GM21423 (cell line): ENCODE data around the gene TBC1D16.

Experiments used
- ATAC-seq: cut with Tn5 transposase; IDR thresholded peaks from one replicate; pipeline ENCODE4 v1.9.1; 2021; ENCODE audit warnings: mild to moderate bottlenecking, moderate library complexity; ENCODE audit not compliant: unreplicated experiment

Gene TBC1D16

DNA sequence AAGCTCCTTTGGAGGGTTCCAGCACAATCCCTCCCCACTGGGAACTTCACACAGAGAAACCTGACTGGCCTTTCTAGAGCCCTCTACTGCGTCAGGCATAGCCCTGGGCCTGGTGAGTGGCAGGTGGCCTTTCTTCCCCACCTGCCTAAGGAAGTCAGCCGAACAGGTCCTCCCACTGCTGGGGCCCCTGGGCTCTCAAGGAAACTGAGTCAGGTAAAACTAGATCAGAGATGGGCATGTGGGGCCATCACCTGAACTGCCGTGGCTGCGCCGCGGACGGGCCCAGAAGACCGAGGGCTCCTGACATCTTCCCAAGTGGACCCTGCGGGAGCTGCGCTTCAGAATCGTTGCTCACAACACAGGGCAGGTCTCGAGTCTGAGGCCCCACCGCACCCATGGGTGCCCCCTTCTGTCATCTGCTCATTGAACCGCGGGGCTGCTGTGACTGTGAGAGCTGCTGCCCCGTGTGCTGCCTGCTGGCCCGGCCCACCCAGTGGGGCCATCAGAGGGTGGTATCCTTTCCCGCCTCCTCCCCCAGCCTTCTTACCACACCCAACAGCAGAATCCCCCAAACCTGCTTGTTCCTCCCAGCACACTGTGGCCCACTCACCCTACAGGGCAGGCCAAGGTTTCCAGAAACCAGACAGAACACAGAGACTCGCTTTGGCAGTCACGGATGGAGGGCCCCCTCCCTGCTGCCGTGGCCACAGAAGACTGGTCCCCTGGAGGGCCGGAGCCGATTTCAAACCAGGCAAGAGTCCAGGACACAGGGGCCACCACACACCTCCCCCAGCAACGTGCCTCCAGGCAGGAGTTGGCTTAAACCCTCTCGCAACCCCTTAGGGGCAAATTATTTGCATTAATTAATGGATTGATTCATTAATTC is 81.1 kb downstream of the TBC1D16 start:
- ATAC-seq = no peak

DNA sequence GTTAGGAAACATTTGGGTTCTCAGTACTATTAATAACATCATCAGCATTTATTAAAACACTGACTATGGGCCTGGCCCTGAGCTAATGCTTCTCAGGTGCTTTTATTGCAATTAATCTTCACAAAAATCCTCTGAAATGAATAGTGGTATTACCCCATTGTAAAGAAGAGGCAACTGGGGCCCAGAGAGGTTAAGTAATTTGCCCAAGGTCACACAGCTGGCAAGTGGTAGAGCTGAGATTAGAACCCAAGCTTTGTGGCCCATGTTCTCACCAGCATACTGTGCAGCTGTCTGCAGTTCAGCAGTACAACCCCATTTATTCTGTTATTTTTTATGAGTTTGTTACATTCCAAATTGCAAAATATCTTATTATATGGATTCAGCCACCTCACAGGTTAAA is 82.3 kb downstream of the TBC1D16 start:
- no peak for ATAC-seq

GRCh38 chr17:79952901-79953300 is 82.8 kb downstream of the TBC1D16 start:
- no peak for ATAC-seq

DNA sequence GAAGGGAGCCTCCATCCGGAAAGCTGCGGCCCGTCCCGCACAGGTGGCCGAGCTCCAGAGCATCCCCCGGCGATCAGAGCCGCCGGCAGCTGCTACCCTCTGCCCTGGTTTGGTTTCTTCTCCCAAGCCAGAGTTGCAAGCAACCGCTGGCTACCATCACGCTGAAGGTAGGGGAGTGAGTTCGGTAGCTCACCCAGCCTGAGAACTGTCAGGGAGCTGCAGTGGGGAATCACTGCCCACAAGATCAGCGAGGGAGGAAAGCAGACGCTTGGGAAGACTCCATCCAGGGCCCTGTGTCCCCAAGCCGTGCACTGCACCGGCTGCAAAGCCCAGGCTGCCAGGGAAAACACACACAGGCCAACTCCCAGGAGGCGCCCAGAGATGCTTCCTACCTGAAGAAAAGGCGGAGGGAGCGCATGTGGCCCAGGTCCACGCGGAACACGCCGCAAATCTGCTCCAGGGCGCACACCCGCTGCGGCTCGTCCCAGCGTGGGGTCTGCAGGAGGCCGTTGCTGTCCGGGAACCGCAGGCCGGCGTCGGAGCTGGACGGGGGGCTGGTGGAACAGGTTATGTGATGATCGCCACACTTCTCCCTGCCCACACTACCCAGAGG is 83.3 kb downstream of the TBC1D16 start:
- no peak for ATAC-seq

GRCh38 chr17:79951361-79952264 is 84.1 kb downstream of the TBC1D16 start:
- ATAC-seq = no peak

DNA sequence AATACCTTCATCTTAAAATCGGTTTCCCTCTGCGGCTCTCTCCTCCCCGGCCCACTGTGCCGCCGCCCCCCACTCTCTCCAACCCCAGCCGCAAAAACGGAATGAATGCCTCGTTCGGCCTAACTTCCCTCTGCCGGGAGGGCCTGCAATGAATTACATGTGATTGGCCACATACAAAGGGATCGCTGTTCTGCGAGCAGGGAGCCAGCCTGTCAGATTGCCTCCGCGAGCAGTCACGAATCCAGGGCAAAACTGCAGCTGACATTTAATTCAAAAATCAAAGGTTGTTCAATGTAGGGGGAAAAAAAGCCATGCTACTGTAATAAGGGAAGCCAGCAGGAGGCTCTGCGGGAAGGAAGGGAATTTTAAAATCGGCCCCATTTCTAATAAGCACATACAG is 84.9 kb downstream of the TBC1D16 start:
- ATAC-seq = no peak

GRCh38 chr17:79950306-79950705 is 85.4 kb downstream of the TBC1D16 start:
- ATAC-seq = no peak

DNA sequence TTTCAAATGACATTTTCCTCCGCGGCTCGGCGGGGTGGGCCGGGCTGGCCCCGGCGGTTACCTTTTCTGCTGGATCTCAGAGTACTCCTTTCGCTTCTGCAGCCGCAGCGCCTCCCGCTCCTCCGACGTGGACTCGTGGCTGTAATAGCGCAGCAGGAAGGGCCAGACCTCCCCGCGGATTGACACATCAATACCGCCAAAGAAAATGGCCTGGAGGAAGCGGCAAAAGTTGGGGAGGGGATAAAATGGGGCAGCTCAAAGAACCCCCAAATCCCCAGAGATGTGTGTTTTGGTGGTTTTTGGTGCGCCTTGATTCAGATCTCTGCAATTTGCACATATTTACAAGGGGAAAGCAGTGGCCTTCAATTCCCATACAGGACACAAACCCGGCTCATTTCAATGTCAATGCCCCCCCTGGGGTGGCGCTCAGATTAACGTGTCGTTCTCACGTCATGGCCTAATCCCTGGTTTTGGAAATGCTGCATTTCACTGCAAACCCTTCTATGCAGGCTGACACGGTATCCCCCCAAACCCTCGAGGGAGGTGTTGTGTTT is 85.9 kb downstream of the TBC1D16 start:
- ATAC-seq = no peak

DNA sequence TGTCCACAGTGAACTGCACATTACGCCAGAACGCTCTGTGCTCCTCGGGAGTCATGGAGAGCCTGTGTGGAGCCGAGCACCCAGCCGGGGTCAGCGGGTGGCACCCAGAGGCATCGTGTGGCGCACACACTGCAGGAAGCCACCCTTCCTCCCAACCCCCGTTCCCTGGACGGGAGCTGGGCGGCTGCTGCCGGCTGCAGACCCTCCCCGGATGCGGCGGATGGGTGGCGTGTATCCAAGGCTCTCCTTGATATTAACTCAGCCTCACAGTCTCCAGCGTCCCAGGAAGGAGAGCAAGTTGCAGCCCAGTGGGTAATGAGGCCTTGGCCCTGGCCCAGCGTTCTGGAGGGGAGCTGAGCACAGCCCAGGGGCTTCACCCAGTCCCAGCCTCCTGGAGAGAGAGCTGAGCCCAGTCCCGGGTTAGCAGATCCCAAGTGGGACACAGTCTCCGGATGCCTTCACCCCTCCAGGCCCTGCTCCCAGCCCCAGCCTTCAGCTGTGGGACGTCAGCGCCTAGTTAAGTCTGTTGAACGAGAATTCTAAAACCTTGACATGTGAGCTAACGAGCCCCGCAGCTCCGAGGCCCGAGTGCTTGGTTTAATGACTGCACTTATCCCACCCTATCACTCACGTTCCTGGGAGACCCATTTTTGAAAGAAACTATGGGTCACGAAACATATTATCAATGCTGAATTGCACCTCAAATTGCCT is 86.6 kb downstream of the TBC1D16 start:
- no peak for ATAC-seq

- no peak for ATAC-seq
These were observed 87.2 kb downstream of the TBC1D16 start for GRCh38 chr17:79948406-79948944.

GRCh38 chr17:79947351-79948031 is 88.2 kb downstream of the TBC1D16 start:
- ATAC-seq = no peak

GRCh38 chr17:79946352-79947231 is 89.1 kb downstream of the TBC1D16 start:
- no peak for ATAC-seq

DNA sequence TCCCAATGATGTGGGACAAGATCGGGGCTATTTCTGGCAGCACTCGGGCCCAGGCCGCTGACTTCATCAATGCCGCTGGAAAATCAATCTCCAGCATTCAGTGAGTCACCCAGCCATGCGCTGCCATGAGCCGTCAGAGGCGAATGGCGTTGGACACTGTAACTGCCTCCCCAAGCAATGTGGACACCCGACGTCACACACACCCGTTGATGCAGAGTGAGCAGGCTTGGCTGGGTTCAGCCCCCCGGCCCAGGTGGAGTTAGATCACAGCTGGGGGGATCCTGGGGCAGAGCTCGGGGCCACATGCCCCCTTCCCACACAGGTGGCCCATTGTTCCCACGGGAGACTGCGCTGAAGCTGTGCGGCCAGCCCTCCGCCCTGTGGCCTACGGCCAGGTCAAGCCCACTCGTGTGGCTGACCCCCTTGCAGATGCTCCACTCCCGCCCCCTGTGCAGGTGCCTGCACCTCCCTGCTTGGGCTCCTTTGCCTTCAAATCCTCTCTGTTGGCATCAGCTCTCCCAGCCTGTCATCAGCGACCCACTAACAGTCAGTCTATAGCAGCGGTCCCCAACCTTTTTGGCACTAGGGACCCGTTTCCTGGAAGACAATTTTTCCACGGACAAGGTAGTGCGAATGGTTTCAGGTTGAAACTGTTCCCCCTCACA is 89.9 kb downstream of the TBC1D16 start:
- ATAC-seq = no peak

GRCh38 chr17:79944821-79945391 is 90.8 kb downstream of the TBC1D16 start:
- ATAC-seq = no peak

DNA sequence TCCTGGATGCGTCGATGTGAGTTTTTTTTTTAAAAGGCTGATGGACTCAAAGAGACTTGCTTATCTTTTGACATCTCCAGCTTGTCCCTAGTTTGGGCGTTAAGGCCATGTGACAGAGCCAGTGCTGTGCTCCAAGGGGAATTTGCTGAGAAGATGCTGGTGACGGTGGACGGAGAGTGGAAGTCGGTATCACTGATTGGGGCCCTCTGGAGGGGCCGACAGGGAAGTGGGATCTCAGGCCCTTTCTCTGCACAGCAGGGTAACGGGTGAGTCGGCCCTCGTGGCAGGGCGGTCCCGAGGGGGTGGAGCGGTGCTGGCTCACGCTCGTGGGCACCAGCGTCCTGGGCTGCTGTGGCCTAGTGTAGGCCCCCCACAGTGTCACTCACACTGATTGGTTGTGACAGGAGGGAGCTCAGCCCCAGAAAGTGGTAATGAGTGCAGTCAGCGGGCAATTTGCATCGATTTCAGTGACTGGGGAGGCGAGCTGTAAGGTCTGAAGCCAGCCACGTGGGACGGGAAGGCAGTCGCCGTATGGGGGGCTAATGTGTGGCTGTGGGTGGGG is 91.3 kb downstream of the TBC1D16 start:
- no peak for ATAC-seq

GRCh38 chr17:79943347-79944241 is 92.1 kb downstream of the TBC1D16 start:
- ATAC-seq = no peak
